Mucosa of descending colon (tissue), 3 donors: ENCODE measurements around the gene HLA-DPB1. TPM values are rescaled to one million over a fixed set of nuclear protein-coding genes. Genes with fewer than 3 reads are reported as not detected.

ENCODE experiments used
- ATAC-seq: fragments of 200-7000 bp; cut with Tn5 transposase; one replicate; pipeline ENCODE4 v1.9.1; 2020; ENCODE audit warnings: mild to moderate bottlenecking, moderate library complexity
- DNase-seq, 3 donors: peaks; one replicate each; pipeline ENCODE4 v3.0.0-alpha.2; 2020
- H3K36me3 ChIP-seq: fragments of 200-600 bp; one replicate; pipeline ENCODE4 v1.8.0; 2021; ENCODE audit warnings: low read depth, mild to moderate bottlenecking
- H3K4me1 ChIP-seq: fragments of 200-600 bp; one replicate; pipeline ENCODE4 v1.8.0; 2021; ENCODE audit warnings: low read depth, mild to moderate bottlenecking
- H3K4me3 ChIP-seq: fragments of 200-600 bp; one replicate; pipeline ENCODE4 v1.8.0; 2021; ENCODE audit warnings: mild to moderate bottlenecking
- H3K9me3 ChIP-seq: fragments of 200-600 bp; one replicate; pipeline ENCODE4 v1.8.0; 2021; ENCODE audit warnings: mild to moderate bottlenecking
- intact Hi-C, 2 donors: fragments of 100-400 bp; cut with DNase I in 1 of 2; cut with micrococcal nuclease in 1 of 2; formaldehyde crosslinking; loops; one replicate each; pipeline versions ENCODE4 v1.11.0 to v1.11.1; 2022; cut with DNase I, micrococcal nuclease
- total RNA-seq, 3 donors: library from RNA; stranded (reverse); fragmentation: NEBNext Ultra II Directional in 2 of 3; extraction: Animal tissue kit (Norgen Biotek cat#: 25700) in 2 of 3; gene quantifications; one replicate each; pipeline versions ENCODE4 v1.2.1 to v1.2.4, GENCODE V29; 2021 to 2023
- TF ChIP-seq, protein P1 (sequence below): fragments of 200-600 bp; IDR thresholded peaks from one replicate; pipeline ENCODE4 v1.8.0; 2022; ENCODE audit warnings: antibody characterized with exemption, mild to moderate bottlenecking
- donor health status: DM: no; HTN: no; CAD: no; lungs with moderate emphysema.
- donor health status: DM: no; HTN: no; CAD: no.
- donor health status: DM: no; HTN: yes; CAD: no.

Gene HLA-DPB1
- total RNA-seq, 3 donors from 2014 or later: 31.2 to 55.0 (median 51.2) TPM

DNA sequence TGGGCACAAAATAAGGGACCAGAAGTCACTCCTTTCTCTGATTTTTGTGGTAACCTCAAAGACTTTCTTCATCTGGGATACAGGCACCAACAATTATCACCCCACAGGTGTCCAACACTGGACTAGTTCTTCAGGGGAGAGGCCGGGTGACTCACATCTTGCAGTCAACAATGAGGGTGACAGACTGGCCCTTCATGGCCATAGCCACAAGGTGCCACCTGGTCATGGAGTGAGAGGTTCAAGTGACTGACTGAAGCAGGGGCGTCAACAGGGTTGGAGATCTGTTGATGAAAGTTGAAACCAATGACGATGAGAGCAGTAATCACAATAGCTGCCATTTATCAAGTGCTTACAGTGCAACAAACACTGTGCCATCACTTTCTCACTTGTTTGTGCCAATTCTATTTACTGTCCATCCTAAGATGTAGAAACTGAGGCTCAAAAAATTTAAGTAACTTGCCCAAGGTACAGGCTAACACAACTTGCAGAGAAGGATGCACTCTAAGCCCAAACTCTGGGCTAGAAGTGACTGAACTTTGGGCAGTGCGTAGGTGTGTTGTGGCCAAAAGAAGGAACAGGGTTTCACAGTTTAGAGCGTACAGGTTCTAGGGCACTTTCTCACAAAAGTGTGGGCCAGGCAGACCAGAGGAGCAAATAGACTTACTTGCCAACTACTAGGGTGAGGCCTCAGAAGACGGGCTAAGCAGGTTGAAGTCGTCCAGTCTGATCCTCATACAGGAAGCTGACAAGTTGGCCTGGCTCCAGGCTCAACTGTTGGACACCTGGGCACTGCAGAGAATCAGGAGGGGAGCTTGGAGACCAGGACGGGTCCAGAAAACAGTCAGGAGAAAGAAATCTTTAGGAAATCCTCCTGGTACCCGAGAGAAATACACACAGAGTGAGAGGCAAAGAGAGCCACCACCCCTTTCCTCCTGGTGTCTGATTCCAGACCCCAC lies 30.4 kb downstream of the HLA-DPB1 start:
- H3K9me3 ChIP-seq: peaks cover 8% of the 10 kb centered on the region
- no peak overlapping the region for H3K4me3 ChIP-seq
- ATAC-seq (no peak), DNase-seq (peak in 1 of 3 donors; percentile 91)
- H3K36me3 ChIP-seq: no peaks in the 10 kb centered on the region
- intact Hi-C loops: no loop called here
- H3K4me1 ChIP-seq: no peaks in the 10 kb centered on the region
- TF ChIP-seq, protein P1, sequence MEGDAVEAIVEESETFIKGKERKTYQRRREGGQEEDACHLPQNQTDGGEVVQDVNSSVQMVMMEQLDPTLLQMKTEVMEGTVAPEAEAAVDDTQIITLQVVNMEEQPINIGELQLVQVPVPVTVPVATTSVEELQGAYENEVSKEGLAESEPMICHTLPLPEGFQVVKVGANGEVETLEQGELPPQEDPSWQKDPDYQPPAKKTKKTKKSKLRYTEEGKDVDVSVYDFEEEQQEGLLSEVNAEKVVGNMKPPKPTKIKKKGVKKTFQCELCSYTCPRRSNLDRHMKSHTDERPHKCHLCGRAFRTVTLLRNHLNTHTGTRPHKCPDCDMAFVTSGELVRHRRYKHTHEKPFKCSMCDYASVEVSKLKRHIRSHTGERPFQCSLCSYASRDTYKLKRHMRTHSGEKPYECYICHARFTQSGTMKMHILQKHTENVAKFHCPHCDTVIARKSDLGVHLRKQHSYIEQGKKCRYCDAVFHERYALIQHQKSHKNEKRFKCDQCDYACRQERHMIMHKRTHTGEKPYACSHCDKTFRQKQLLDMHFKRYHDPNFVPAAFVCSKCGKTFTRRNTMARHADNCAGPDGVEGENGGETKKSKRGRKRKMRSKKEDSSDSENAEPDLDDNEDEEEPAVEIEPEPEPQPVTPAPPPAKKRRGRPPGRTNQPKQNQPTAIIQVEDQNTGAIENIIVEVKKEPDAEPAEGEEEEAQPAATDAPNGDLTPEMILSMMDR: no peak

DNA sequence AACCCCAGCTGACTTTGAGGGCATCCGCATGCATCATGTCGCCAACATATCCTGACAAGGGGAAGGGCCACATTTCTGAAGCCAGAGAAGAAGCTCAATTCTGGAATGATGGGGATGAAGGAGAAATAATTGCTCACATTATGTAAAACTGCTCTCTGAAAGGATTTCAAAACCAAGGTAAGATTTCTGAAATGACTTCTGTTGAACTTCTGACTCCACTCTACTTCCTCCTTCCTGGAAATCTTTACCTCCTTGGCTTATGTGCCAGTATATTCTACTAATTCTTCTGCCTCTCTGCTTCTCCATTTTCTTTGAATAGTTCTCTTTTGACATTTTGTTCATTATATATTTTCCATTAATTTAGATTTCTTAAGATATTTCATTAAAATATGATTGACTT lies 31.9 kb downstream of the HLA-DPB1 start:
- no peak for DNase-seq
- Histone ChIP-seq H3K4me1 (no peaks in the 10 kb centered on the region), H3K4me3 (no peak overlapping the region), H3K36me3 (no peaks in the 10 kb centered on the region), H3K9me3 (no peaks in the 10 kb centered on the region)
- TF ChIP-seq, protein P1: no peak
- intact Hi-C loops: no loop called here
- ATAC-seq: no peak

DNA sequence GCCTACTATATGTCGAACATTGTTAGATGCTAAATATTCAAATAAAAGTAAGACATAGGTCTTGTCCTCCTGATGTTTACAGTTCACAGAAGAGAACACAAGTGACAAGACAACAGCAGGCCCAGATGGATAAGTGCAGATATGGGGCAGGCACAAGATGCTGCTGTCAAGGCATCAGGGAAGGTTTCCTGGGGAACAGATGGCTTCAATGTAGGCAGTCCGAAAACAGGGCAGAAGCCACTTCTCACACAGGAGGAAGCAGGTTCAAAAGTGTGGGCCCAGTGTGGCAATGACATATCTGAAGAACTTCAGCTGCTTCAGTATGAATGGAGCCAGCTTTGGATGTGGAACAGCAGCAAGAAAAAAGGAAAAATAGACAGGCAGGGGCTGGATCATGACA lies 32.5 kb downstream of the HLA-DPB1 start:
- DNase-seq: no peak
- H3K36me3 ChIP-seq: no peaks in the 10 kb centered on the region
- no peaks in the 10 kb centered on the region for H3K9me3 ChIP-seq
- ATAC-seq: no peak
- TF ChIP-seq, protein P1: no peak
- no peak overlapping the region for H3K4me3 ChIP-seq
- no peaks in the 10 kb centered on the region for H3K4me1 ChIP-seq
- intact Hi-C loops: no loop called here

DNA sequence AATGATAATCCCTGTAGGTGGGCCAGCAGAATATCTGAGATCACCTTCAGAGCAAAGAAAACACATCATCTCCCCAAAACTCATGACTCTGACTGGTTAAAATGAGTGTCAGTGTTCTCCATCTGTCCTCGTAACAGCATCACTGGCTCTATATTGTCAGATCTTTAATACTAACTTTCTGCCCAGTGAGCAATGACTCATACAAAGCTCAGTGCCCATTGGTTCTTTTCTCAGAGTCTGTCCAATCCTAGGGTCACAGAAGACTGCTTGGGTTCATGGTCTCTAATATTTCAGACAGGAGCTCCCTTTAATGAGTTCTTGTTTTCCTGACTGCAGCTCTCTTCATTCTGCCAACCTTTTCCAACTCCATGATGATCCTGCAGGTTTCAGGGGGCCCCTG lies 36.4 kb downstream of the HLA-DPB1 start:
- H3K9me3 ChIP-seq: no peaks in the 10 kb centered on the region
- DNase-seq: peak in 1 of 3 donors; percentile 59
- H3K36me3 ChIP-seq: no peaks in the 10 kb centered on the region
- intact Hi-C loops: loop anchor here in 1 of 2 donors (10.0 kb wide), 1 partner anchor 133 kb away; no protein-coding TSS in a partner anchor
- H3K4me1 ChIP-seq: no peaks in the 10 kb centered on the region
- ATAC-seq: peak; percentile 89
- TF ChIP-seq, protein P1: no peak
- no peak overlapping the region for H3K4me3 ChIP-seq

DNA sequence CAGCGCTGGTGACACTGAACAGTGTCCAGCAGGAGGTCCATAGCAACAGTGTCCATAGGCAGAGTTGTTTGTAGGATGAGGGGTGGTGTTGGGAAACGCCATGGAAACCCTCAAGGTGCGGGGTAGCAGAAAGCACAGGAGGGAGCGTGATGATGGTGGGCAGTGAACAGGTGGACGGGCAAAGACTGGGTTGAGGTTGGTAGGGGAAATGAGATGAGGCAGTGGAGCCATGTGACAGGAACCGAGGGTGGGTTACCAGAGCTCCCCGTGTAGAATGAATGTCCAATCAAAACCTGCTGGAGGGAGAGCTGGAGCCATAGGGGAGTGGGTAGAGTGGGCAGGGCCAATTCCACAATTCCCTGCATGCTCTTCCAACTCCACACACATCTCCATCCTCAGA lies 38.0 kb downstream of the HLA-DPB1 start:
- H3K36me3 ChIP-seq: no peaks in the 10 kb centered on the region
- TF ChIP-seq, protein P1: no peak
- no peak overlapping the region for H3K4me3 ChIP-seq
- no peaks in the 10 kb centered on the region for H3K9me3 ChIP-seq
- intact Hi-C loops: loop anchor here in 1 of 2 donors (10.0 kb wide), 1 partner anchor 131 kb away; no protein-coding TSS in a partner anchor
- DNase-seq (no peak), ATAC-seq (no peak)
- no peaks in the 10 kb centered on the region for H3K4me1 ChIP-seq
